ENCODE results near the gene C11orf97.

The C11orf97 gene

GRCh38 chr11:94543695-94544645 lies 31.7 kb downstream of the C11orf97 start, which contains the start of gene FUT4 (continued):
- no peak for TF ChIP-seq ZNF571 (tag by site-specific recombination; IDR thresholded peaks at IDR 0.05)
- TF ChIP-seq ZBTB44 (tag by site-specific recombination; IDR thresholded peaks at IDR 0.05): no peak
- TF ChIP-seq SETDB1 (IDR thresholded peaks at IDR 0.05; ENCODE audit: insufficient read length, low read length): no peak
- TF ChIP-seq ZNF529 (tag by site-specific recombination; IDR thresholded peaks at IDR 0.05; ENCODE audit: insufficient replicate concordance): no peak
- no peak for TF ChIP-seq HOXD13 (CRISPR knock-in tag; IDR thresholded peaks at IDR 0.05; ENCODE audit: borderline replicate concordance)
- peak; percentile 79 for TF ChIP-seq ZFHX2 (tag by site-specific recombination; conservative IDR thresholded peaks at IDR 0.05)
- TF ChIP-seq, protein P1, sequence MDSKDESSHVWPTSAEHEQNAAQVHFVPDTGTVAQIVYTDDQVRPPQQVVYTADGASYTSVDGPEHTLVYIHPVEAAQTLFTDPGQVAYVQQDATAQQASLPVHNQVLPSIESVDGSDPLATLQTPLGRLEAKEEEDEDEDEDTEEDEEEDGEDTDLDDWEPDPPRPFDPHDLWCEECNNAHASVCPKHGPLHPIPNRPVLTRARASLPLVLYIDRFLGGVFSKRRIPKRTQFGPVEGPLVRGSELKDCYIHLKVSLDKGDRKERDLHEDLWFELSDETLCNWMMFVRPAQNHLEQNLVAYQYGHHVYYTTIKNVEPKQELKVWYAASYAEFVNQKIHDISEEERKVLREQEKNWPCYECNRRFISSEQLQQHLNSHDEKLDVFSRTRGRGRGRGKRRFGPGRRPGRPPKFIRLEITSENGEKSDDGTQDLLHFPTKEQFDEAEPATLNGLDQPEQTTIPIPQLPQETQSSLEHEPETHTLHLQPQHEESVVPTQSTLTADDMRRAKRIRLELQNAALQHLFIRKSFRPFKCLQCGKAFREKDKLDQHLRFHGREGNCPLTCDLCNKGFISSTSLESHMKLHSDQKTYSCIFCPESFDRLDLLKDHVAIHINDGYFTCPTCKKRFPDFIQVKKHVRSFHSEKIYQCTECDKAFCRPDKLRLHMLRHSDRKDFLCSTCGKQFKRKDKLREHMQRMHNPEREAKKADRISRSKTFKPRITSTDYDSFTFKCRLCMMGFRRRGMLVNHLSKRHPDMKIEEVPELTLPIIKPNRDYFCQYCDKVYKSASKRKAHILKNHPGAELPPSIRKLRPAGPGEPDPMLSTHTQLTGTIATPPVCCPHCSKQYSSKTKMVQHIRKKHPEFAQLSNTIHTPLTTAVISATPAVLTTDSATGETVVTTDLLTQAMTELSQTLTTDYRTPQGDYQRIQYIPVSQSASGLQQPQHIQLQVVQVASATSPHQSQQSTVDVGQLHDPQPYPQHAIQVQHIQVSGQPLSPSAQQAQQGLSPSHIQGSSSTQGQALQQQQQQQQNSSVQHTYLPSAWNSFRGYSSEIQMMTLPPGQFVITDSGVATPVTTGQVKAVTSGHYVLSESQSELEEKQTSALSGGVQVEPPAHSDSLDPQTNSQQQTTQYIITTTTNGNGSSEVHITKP (tag by site-specific recombination; IDR thresholded peaks at IDR 0.05): peak; percentile 62
- TF ChIP-seq ZFP69B (tag by site-specific recombination; IDR thresholded peaks at IDR 0.05): peak; percentile 63; the same call in 1 of the 2 replicates
- no peak for TF ChIP-seq ZNF214 (tag by site-specific recombination; IDR thresholded peaks at IDR 0.05; ENCODE audit: borderline replicate concordance)
- TF ChIP-seq SP2 (tag by site-specific recombination; IDR thresholded peaks at IDR 0.05): peak; percentile 83
- no peak for TF ChIP-seq ZNF26 (tag by site-specific recombination; IDR thresholded peaks at IDR 0.05)
- TF ChIP-seq GLI4 (tag by site-specific recombination; IDR thresholded peaks at IDR 0.05): 0 out of 2 replicates have a peak, but pooled peaks have one; percentile 22
- TF ChIP-seq ZNF76 (tag by site-specific recombination; IDR thresholded peaks at IDR 0.05; ENCODE audit: borderline replicate concordance, low read depth): peak; percentile 73; the same call in 1 of the 2 replicates
- TF ChIP-seq GLIS2 (tag by site-specific recombination; IDR thresholded peaks at IDR 0.05): peak; percentile 69
- 0 out of 2 replicates have a peak, but pooled peaks have one; percentile 44 for TF ChIP-seq ZNF660 (tag by site-specific recombination; IDR thresholded peaks at IDR 0.05)
- TF ChIP-seq ZNF488 (tag by site-specific recombination; IDR thresholded peaks at IDR 0.05): no peak
- TF ChIP-seq ZNF792 (tag by site-specific recombination; IDR thresholded peaks at IDR 0.05): 0 out of 2 replicates have a peak, but pooled peaks have one; percentile 34
- TF ChIP-seq ZNF280C (tag by site-specific recombination; IDR thresholded peaks at IDR 0.05): no peak
- no peak for TF ChIP-seq YY2 (tag by site-specific recombination; IDR thresholded peaks at IDR 0.05)
- TF ChIP-seq OVOL3 (tag by site-specific recombination; IDR thresholded peaks at IDR 0.05): no peak
- TF ChIP-seq ZNF391 (tag by site-specific recombination; IDR thresholded peaks at IDR 0.05; ENCODE audit: borderline replicate concordance, low read depth): 0 out of 2 replicates have a peak, but pooled peaks have one; percentile 60
- no peak for TF ChIP-seq ZNF624 (tag by site-specific recombination; IDR thresholded peaks at IDR 0.05)
- peak; percentile 23; the same call in 1 of the 2 replicates for TF ChIP-seq ZNF121 (tag by site-specific recombination; IDR thresholded peaks at IDR 0.05)
- peak; percentile 60; the same call in 1 of the 2 replicates for TF ChIP-seq HIC1 (tag by site-specific recombination; IDR thresholded peaks at IDR 0.05)
